K562 (cell line): ENCODE measurements around the gene RTL5. TPM values are rescaled to one million over a fixed set of nuclear protein-coding genes. Genes with fewer than 3 reads are reported as not detected.

Experiments used
- ATAC-seq: fragments of 200-7000 bp; cut with Tn5 transposase; 3 replicates; pipeline ENCODE4 v1.9.1; 2020; ENCODE audit warnings: moderate library complexity
- BruUV-seq: library from RNA; stranded (reverse); fragments of 400-500 nt; replicated peaks from 2 replicates; lab custom pipeline; 2021; lab: Mats Ljungman, UMichigan
- CTCF ChIA-PET: fragments of 300-600 bp; formaldehyde crosslinking; extraction: SDS; loops from one replicate; lab custom pipeline; 2021; ENCODE audit warnings: low intra/inter-chr PET ratio; lab: Yijun Ruan, JAX
- POLR2A ChIA-PET: fragments of 300-600, 350-650 bp; sonication (Branson Sonifier 250); formaldehyde crosslinking; extraction: SDS; loops from one replicate; lab custom pipeline; 2021; ENCODE audit warnings: antibody characterized with exemption, inconsistent platforms; lab: Yijun Ruan, JAX
- DNase-seq, 4 experiments: peaks; one replicate each; pipeline versions ENCODE4 v3.0.0 to v3.0.0-alpha.2; 2011 to 2018; ENCODE audit warnings: low spot score in 3 of 4, mixed read lengths in 3 of 4; ENCODE audit errors: extremely low read depth in 1 of 4
- FAIRE-seq: peaks from 2 replicates; lab custom pipeline; 2011; peaks lifted over from hg19 to GRCh38; lab: Jason Lieb, UNC
- H2AFZ ChIP-seq: 2 replicates; pipeline ENCODE4 v1.6.0; 2011; ENCODE audit warnings: low read depth, low read length, control low read depth, inconsistent platforms
- H3K27ac ChIP-seq: fragments of 200-600 bp; 3 replicates; pipeline ENCODE4 v1.8.0; 2011; ENCODE audit warnings: low read depth, mild to moderate bottlenecking, control low read depth, inconsistent platforms, low read length, moderate library complexity, mixed read lengths; ENCODE audit errors: extremely low read depth
- H3K27me3 ChIP-seq, 2 experiments: fragments of 300-600 bp in 1 of 2; 2 replicates in 1 of 2; 3 replicates in 1 of 2; pipeline versions ENCODE4 v1.6.0 to v1.8.0; 2011; ENCODE audit warnings: inconsistent platforms in 2 of 2, low read length in 2 of 2, mild to moderate bottlenecking in 1 of 2, mixed read lengths in 1 of 2, moderate library complexity in 1 of 2; ENCODE audit not compliant: control insufficient read depth in 2 of 2, insufficient read depth in 2 of 2
- H3K36me3 ChIP-seq: fragments of 300-600 bp; 3 replicates; pipeline ENCODE4 v1.8.0; 2011; ENCODE audit warnings: mild to moderate bottlenecking, low read length, inconsistent platforms; ENCODE audit not compliant: control insufficient read depth, insufficient read depth
- H3K4me1 ChIP-seq, 2 experiments: fragments of 200-600 bp in 1 of 2; replicated peaks in 1 of 2; 2 replicates in 1 of 2; 3 replicates in 1 of 2; pipeline versions ENCODE4 v1.5.1 to v1.8.0; 2011; ENCODE audit warnings: inconsistent platforms in 2 of 2, low read length in 2 of 2, mild to moderate bottlenecking in 1 of 2, mixed read lengths in 1 of 2, moderate library complexity in 1 of 2; ENCODE audit not compliant: control insufficient read depth in 2 of 2, insufficient read depth in 2 of 2
- H3K4me2 ChIP-seq: 2 replicates; pipeline ENCODE4 v1.6.1; 2011; ENCODE audit warnings: low read length, control low read depth, inconsistent platforms, mixed read lengths; ENCODE audit not compliant: insufficient read depth
- H3K4me3 ChIP-seq: fragments of 200-600 bp; sonication (generic), shearing (Covaris generic); 2 replicates; pipeline ENCODE4 v1.5.1; 2016; ENCODE audit warnings: control low read depth, inconsistent platforms
- H3K79me2 ChIP-seq: fragments of 200-600 bp; 3 replicates; pipeline ENCODE4 v1.8.0; 2011; ENCODE audit warnings: low read length, inconsistent platforms; ENCODE audit not compliant: control insufficient read depth, insufficient read depth
- H3K9ac ChIP-seq, 2 experiments: 2 replicates each; pipeline versions ENCODE4 v1.6.0 to v1.6.1; 2011; ENCODE audit warnings: low read depth in 2 of 2, low read length in 2 of 2, control low read depth in 1 of 2, inconsistent platforms in 1 of 2, mild to moderate bottlenecking in 1 of 2, mixed read lengths in 1 of 2; ENCODE audit not compliant: insufficient read depth in 1 of 2
- H3K9me1 ChIP-seq: one replicate; pipeline ENCODE4 v1.6.0; 2011; ENCODE audit warnings: inconsistent platforms, mild to moderate bottlenecking, low read length, moderate library complexity; ENCODE audit not compliant: control insufficient read depth, insufficient read depth
- H3K9me3 ChIP-seq: replicated peaks from 2 replicates; pipeline ENCODE4 v1.5.1; 2011; ENCODE audit warnings: low read depth, low read length, inconsistent platforms; ENCODE audit not compliant: control insufficient read depth, insufficient read depth
- H4K20me1 ChIP-seq: replicated peaks from 2 replicates; pipeline ENCODE4 v1.6.1; 2011; ENCODE audit warnings: low read length, inconsistent platforms, mixed read lengths; ENCODE audit not compliant: control insufficient read depth, insufficient read depth
- GABPA ChIP-seq: fragments of 200-800 bp; sonication (Bioruptor generic); conservative IDR thresholded peaks from 2 replicates; pipeline ENCODE4 v1.6.1; 2016; ENCODE audit warnings: low read depth, missing genetic modification characterization, missing compliant biosample characterization
- KAT2B ChIP-seq: IDR thresholded peaks from one replicate; pipeline ENCODE4 v1.6.1; 2012; ENCODE audit warnings: low read depth, mild to moderate bottlenecking, control low read depth, inconsistent platforms, low read length, moderate library complexity
- PHF8 ChIP-seq: fragments of 200-600 bp; sonication (generic); IDR thresholded peaks from 2 replicates; pipeline ENCODE4 v1.6.1; 2012; ENCODE audit warnings: mixed run types, mild to moderate bottlenecking, inconsistent platforms, low read length, moderate library complexity, borderline replicate concordance
- POLR2AphosphoS5 ChIP-seq: IDR thresholded peaks from 2 replicates; pipeline ENCODE4 v1.6.1; 2011; ENCODE audit warnings: mild to moderate bottlenecking, low read depth, low read length, moderate library complexity; ENCODE audit not compliant: control insufficient read depth, insufficient read depth
- ZBTB17 ChIP-seq: fragments of 450-650 bp; formaldehyde crosslinking; IDR thresholded peaks from 2 replicates; pipeline ENCODE4 v1.4.0; 2020; ENCODE audit warnings: mild to moderate bottlenecking
- ZFP36 ChIP-seq: fragments of 150-350 bp; IDR thresholded peaks from 2 replicates; pipeline ENCODE4 v1.6.1; 2018; ENCODE audit warnings: low read length, low read depth; ENCODE audit not compliant: partially characterized antibody
- WGBS: fragments of 100-300 bp; shearing (Covaris generic); methylation state at CpG from one replicate; pipeline ENCODE4 v1.1.6; 2016; ENCODE audit warnings: low coverage, mixed read lengths; ENCODE audit not compliant: insufficient coverage; ENCODE audit errors: missing lambda C conversion rate; 5-methylcytosine and 5-hydroxymethylcytosine counted together
- in situ Hi-C: fragments of 300-500 bp; cut with MboI; formaldehyde crosslinking; loops from 4 replicates; pipeline ENCODE4 v1.15.0; 2018; ENCODE audit warnings: inconsistent platforms, mixed read lengths
- intact Hi-C: fragments of 100-400 bp; cut with micrococcal nuclease; formaldehyde crosslinking; loops from 2 replicates; pipeline ENCODE4 v1.14.2; 2022
- polyA plus RNA-seq, 8 experiments: library from polyadenylated mRNA; depleted of rRNA in 4 of 8; stranded (reverse) in 5 of 8; unstranded in 3 of 8; fragments of >200 nt; fragmentation: Nextera tagmentation in 2 of 8; fragmentation: Illumina TruSeq in 1 of 8; extraction: Ambion mirVana in 2 of 8; extraction: Trizol in 1 of 8; gene quantifications; 2 replicates each; pipeline versions ENCODE4 v1.2.1 to v1.2.3, GENCODE V29; 2011 to 2014; ENCODE audit warnings: inconsistent platforms in 1 of 8, missing spikeins in 1 of 8
- total RNA-seq, 7 experiments: library from RNA; depleted of rRNA in 6 of 7; stranded (reverse); fragments of >200 nt in 6 of 7; fragmentation: Illumina TruSeq in 2 of 7; extraction: Trizol in 2 of 7; gene quantifications; 2 replicates each; pipeline versions ENCODE4 v1.2.1 to v1.2.3, GENCODE V29; 2011 to 2021; ENCODE audit warnings: low replicate concordance in 1 of 7
- TF ChIP-seq, protein P1 (sequence below): fragments of 250-450 bp; sonication (Bioruptor Pico); IDR thresholded peaks from 2 replicates; pipeline ENCODE4 v1.8.0; 2021; ENCODE audit warnings: moderate library complexity, mild to moderate bottlenecking, inconsistent platforms
- TF ChIP-seq, protein P2 (sequence below): fragments of 450-650 bp; formaldehyde crosslinking; conservative IDR thresholded peaks from 2 replicates; pipeline ENCODE4 v1.4.0; 2022; ENCODE audit warnings: mild to moderate bottlenecking, missing genetic modification characterization
- TF ChIP-seq, protein P3 (sequence below): fragments of 450-650 bp; IDR thresholded peaks from 2 replicates; pipeline ENCODE4 v1.6.1; 2016; ENCODE audit warnings: mild to moderate bottlenecking, moderate library complexity

Gene RTL5
- total and polyA plus RNA-seq, 9 of the 15 experiments (the other 6 are each of a cell fraction or from before 2014, with no cell fraction given), result 0.03 TPM; not detected in 8

DNA sequence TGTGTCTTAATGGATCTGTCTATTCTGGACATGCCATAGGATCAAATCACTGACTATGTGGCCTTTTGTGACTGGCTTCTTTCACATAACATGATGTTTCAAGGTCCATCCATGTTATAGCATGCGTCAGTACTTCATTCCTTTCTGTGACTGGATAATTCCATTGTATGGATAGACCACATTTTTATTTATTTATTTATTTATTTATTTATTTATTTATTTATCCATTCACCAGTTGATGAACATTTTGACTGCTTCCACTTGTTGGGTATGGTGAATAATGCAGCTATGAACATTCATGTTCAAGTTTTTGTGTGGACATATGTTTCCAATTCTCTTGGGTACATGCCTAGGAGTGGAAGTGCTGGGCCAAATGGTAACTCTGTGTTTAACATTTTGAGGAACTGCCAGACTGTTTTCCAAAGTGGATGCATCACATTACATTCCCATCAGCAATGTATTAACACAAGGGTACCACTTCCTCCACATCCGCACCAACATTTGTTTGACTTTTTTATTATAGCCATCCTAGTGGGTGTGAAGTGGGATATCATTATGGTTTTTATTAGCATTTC, 14.0 kb downstream of the RTL5 start:
- POLR2A ChIA-PET, result no interaction called here
- no peaks in the 10 kb centered on the region for H3K9me3 ChIP-seq
- H2AFZ ChIP-seq, result no peak overlapping the region
- CTCF ChIA-PET, result no interaction called here
- in situ Hi-C loops, result no loop called here
- no peaks in the 10 kb centered on the region for H3K9me1 ChIP-seq
- H3K79me2 ChIP-seq, result no peaks in the 10 kb centered on the region
- WGBS, result 0% methylated on average over 2 of the region's 2 CpGs
- no peak overlapping the region for H3K4me2 ChIP-seq
- no peaks in the 10 kb centered on the region for H4K20me1 ChIP-seq
- H3K4me1 ChIP-seq, result no peaks in the 10 kb centered on the region
- FAIRE-seq (no peak), DNase-seq (no peak), ATAC-seq (no peak)
- BruUV-seq, result no TSS peak
- no peaks in the 10 kb centered on the region for H3K36me3 ChIP-seq
- H3K27me3 ChIP-seq, result peaks cover 0 to 17% of the 10 kb centered on the region in 2 experiments; a peak in 2 of 5 replicates
- intact Hi-C loops, result no loop called here
- no peak overlapping the region for H3K27ac ChIP-seq
- H3K4me3 ChIP-seq, result no peak overlapping the region
- no peak overlapping the region for H3K9ac ChIP-seq
- TF ChIP-seq, protein P1, sequence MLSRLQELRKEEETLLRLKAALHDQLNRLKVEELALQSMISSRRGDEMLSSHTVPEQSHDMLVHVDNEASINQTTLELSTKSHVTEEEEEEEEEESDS (CRISPR knock-in tag), result no peak
- TF ChIP-seq POLR2AphosphoS5 (no peak), ZFP36 (no peak), ZBTB17 (CRISPR knock-in tag) (no peak), GABPA (tag) (no peak), KAT2B (no peak), PHF8 (no peak)
- TF ChIP-seq, protein P2, sequence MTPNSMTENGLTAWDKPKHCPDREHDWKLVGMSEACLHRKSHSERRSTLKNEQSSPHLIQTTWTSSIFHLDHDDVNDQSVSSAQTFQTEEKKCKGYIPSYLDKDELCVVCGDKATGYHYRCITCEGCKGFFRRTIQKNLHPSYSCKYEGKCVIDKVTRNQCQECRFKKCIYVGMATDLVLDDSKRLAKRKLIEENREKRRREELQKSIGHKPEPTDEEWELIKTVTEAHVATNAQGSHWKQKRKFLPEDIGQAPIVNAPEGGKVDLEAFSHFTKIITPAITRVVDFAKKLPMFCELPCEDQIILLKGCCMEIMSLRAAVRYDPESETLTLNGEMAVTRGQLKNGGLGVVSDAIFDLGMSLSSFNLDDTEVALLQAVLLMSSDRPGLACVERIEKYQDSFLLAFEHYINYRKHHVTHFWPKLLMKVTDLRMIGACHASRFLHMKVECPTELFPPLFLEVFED (CRISPR knock-in tag), result no peak
- TF ChIP-seq, protein P3, sequence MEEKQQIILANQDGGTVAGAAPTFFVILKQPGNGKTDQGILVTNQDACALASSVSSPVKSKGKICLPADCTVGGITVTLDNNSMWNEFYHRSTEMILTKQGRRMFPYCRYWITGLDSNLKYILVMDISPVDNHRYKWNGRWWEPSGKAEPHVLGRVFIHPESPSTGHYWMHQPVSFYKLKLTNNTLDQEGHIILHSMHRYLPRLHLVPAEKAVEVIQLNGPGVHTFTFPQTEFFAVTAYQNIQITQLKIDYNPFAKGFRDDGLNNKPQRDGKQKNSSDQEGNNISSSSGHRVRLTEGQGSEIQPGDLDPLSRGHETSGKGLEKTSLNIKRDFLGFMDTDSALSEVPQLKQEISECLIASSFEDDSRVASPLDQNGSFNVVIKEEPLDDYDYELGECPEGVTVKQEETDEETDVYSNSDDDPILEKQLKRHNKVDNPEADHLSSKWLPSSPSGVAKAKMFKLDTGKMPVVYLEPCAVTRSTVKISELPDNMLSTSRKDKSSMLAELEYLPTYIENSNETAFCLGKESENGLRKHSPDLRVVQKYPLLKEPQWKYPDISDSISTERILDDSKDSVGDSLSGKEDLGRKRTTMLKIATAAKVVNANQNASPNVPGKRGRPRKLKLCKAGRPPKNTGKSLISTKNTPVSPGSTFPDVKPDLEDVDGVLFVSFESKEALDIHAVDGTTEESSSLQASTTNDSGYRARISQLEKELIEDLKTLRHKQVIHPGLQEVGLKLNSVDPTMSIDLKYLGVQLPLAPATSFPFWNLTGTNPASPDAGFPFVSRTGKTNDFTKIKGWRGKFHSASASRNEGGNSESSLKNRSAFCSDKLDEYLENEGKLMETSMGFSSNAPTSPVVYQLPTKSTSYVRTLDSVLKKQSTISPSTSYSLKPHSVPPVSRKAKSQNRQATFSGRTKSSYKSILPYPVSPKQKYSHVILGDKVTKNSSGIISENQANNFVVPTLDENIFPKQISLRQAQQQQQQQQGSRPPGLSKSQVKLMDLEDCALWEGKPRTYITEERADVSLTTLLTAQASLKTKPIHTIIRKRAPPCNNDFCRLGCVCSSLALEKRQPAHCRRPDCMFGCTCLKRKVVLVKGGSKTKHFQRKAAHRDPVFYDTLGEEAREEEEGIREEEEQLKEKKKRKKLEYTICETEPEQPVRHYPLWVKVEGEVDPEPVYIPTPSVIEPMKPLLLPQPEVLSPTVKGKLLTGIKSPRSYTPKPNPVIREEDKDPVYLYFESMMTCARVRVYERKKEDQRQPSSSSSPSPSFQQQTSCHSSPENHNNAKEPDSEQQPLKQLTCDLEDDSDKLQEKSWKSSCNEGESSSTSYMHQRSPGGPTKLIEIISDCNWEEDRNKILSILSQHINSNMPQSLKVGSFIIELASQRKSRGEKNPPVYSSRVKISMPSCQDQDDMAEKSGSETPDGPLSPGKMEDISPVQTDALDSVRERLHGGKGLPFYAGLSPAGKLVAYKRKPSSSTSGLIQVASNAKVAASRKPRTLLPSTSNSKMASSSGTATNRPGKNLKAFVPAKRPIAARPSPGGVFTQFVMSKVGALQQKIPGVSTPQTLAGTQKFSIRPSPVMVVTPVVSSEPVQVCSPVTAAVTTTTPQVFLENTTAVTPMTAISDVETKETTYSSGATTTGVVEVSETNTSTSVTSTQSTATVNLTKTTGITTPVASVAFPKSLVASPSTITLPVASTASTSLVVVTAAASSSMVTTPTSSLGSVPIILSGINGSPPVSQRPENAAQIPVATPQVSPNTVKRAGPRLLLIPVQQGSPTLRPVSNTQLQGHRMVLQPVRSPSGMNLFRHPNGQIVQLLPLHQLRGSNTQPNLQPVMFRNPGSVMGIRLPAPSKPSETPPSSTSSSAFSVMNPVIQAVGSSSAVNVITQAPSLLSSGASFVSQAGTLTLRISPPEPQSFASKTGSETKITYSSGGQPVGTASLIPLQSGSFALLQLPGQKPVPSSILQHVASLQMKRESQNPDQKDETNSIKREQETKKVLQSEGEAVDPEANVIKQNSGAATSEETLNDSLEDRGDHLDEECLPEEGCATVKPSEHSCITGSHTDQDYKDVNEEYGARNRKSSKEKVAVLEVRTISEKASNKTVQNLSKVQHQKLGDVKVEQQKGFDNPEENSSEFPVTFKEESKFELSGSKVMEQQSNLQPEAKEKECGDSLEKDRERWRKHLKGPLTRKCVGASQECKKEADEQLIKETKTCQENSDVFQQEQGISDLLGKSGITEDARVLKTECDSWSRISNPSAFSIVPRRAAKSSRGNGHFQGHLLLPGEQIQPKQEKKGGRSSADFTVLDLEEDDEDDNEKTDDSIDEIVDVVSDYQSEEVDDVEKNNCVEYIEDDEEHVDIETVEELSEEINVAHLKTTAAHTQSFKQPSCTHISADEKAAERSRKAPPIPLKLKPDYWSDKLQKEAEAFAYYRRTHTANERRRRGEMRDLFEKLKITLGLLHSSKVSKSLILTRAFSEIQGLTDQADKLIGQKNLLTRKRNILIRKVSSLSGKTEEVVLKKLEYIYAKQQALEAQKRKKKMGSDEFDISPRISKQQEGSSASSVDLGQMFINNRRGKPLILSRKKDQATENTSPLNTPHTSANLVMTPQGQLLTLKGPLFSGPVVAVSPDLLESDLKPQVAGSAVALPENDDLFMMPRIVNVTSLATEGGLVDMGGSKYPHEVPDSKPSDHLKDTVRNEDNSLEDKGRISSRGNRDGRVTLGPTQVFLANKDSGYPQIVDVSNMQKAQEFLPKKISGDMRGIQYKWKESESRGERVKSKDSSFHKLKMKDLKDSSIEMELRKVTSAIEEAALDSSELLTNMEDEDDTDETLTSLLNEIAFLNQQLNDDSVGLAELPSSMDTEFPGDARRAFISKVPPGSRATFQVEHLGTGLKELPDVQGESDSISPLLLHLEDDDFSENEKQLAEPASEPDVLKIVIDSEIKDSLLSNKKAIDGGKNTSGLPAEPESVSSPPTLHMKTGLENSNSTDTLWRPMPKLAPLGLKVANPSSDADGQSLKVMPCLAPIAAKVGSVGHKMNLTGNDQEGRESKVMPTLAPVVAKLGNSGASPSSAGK, result no peak
